Measurements from ENCODE around the gene ITPR3. TPM values are rescaled to one million over a fixed set of nuclear protein-coding genes. Genes with fewer than 3 reads are reported as not detected.

ITPR3 gene
- 18.7 TPM for total RNA-seq

GRCh38 chr6:33620856-33621710 is at the start of gene ITPR3:
ITPR3 (plus strand) TSS chr6:33621322; CDS start chr6:33621603, 281 bp downstream.
- DNase-seq: no peak

DNA sequence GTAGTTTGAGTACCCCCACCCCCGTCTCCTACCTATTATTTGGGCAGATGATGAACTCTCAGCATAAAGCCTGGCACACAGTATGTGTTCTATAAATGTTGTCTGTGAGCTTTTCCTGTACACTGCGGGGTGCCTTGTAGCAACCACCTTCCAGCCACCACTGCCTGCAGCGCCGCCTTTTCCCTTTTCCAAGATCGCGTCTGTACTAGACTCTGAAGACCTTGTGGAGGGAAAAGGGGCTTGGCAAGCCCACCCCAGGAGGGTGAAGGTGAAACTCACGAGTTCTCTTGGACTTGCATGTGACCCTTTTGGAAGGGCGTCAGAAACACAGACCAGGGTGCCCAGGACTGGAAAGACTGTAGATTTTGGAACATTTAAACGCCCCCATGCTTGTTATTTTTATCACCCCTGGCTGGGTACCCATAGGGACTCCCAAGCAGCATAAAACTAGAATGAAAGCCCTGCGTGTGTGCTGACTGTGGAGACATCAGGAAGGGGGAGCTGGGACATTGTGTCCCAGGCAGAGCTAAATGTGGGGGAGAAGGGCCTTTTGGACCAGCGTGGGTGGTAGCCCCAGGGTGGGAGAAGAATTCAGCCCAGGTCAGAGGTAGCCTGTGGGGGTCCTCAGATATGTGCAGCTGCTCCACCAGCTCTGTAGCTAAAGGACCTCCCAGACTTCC is 49.3 kb upstream of the ITPR3 start:
- DNase-seq: no peak

GRCh38 chr6:33575211-33575610 is 45.9 kb upstream of the ITPR3 start:
- DNase-seq: no peak

- DNase-seq: no peak
Measured at GRCh38 chr6:33576668-33577067, 44.5 kb upstream of the ITPR3 start.

GRCh38 chr6:33577106-33577535 is 44.0 kb upstream of the ITPR3 start:
- DNase-seq: no peak

GRCh38 chr6:33577718-33578117 is 43.4 kb upstream of the ITPR3 start:
- no peak for DNase-seq

DNA sequence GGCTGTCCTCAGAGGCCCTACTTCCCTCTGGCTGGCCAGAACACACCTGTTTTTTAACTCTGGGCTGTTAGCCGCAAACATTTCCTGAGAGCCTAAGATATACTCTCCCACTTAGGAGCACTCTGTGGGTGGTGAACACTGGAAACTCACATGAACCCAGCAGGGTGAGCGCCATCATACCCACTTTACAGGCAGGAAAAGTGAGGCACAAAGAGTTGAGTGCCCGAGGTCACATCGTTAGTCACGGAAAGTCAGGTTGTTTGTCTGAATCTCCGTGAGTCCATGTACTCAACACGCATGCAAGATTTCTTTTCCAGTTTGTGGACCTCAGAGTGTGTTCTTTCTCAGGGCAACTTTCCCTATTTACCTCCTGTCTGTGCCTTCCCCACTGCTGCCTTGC is 43.0 kb upstream of the ITPR3 start:
- DNase-seq: no peak

GRCh38 chr6:33578588-33579011 is 42.5 kb upstream of the ITPR3 start:
- no peak for DNase-seq

GRCh38 chr6:33579828-33580714 is 41.1 kb upstream of the ITPR3 start, which contains the start of gene BAK1:
BAK1 (minus strand) TSS chr6:33580276; CDS start chr6:33577604, 2,672 bp downstream.
- DNase-seq: peak; percentile 75

- DNase-seq: no peak
Measured at GRCh38 chr6:33581186-33581585, 39.9 kb upstream of the ITPR3 start.

DNA sequence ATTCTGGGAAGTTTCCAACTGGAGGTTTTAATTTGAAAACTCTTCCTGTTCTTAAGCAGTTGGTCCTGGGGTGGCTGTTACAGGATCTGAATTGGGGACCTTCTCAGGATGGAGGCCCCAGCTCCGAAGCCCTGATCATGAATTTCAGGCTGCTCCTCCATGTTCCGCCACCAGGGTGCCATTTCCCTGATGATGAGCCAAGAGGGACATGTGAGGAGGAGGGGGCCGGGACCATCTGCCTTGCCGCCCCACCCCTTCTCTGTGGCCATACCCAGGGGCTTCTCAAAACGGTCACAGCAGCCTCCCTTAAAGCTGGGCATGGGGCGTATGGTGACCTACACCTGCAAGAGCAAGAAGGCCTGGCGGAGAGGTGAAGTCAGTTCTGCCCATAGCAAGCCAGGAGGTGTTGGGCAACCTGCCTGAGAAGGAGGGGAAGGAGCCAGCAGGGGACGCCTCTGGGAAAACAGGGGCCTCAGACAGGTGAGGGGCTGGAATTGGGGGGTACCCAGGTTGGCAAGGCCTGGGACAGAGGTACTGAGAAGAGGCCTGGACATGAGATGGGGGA is 37.4 kb upstream of the ITPR3 start:
- DNase-seq: no peak

DNA sequence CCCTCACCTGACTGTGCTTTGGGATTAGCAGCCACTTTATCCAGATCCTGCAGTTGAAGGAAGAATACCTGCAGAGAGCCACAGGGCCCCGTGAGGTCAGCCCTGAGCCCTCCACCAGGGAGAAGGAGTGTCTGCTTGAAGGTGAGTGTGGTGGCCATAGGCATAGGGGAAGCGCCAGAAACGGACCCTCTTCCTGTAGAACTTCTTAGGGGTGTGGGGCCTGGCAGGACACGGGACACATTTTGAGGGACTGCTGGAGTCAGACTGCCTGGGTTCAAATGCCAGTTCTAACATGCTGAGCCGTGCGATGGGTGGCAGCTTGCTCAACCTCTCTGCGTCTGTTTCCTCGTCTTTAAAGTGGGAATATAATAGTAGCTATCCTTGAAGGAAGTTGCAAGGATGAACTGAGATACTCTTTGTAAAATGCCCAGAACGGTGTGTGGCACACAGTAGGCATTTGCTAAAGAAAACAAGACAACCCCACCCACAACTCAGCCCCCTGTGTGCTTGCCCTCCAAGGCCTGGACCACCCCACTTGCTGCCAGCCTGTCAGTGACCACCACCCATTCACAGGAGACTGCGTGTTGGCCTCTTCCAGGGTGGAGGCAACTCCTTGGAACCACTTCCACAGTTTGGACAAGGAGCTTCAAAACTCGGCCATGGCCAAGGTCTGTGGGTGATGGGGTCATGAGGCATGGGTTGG is 36.3 kb upstream of the ITPR3 start:
- DNase-seq: no peak

- DNase-seq: peak; percentile 32
Measured at GRCh38 chr6:33585403-33586107, 35.6 kb upstream of the ITPR3 start.

- no peak for DNase-seq
Measured at GRCh38 chr6:33586108-33586640, 34.9 kb upstream of the ITPR3 start.

DNA sequence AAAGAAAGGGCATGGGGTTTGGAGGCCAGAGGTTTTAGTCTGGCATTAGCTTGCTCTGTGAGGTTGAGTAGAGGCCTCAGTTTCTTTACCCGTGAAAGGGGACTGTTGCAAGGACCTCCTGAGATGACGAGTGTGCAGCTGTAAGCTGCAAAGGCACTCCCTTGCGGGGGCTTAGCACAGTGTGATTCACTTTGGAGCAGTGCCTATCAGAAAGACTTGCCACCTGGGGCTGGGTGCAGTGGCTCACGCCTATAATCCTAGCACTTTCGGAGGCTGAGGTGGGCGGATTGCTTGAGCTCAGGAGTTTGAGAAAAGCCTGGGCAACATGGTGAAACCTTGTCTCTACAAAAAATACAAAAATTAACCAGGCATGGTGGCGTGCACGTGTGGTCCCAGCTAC is 33.6 kb upstream of the ITPR3 start:
- DNase-seq: no peak

DNA sequence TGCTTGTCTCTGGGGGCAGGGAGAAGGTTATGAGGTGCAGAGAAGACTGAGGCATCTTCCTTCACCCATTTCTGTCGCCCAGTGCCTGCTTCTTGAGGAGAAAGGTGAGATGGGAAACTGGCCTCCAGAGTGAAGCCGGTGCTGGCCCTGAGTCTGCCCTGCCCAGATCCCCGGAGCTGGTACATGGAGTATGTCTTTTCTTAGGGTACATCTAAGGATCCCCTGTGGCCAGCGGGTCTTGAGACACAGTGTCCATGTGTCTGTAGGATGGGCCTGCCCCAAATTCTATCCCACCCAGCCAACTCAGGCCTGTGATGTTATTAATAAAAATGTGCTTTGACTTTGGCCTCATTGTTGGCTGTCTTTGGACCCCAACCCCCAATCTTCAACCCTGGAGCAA is 32.2 kb upstream of the ITPR3 start:
- DNase-seq: no peak

- DNase-seq: no peak
Measured at GRCh38 chr6:33589392-33589730, 31.8 kb upstream of the ITPR3 start.

GRCh38 chr6:33589731-33590530 is 31.2 kb upstream of the ITPR3 start:
- DNase-seq: peak; percentile 66

DNA sequence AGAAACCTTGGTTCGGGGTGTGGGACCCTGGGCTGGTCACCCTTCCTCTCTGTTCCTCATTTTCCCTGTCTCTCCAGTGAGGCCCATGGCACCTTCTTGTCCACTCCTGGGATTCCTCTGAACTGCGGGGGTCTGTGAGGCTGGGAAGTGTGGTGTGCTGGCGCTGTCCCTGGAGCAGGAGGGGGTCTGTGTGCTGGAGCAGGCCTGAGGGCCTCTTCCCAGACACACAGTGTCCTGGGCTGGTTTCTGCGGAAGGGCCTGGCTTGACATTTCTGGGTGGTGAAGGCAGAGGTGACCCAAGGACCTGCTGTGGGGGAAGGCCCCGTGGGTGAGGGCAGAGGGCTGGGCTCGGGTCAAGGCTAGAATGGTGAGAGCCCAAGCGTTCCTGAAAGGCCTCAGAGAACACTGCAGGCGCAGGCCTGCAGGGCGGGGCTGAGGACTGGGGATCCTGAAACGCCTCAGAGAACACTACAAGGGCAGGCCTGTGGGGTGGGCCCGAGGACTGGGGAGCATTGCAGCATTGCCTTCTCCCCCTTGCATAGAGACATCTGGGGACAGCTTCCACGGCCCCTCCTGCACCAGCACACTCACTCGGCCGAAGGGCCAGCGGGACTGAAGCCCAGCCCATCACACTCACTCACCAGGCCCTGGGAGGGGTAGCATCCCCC is 30.5 kb upstream of the ITPR3 start:
- no peak for DNase-seq
